HepG2 (cell line): Measurements from ENCODE around the gene SURF1. TPM values are rescaled to one million over a fixed set of nuclear protein-coding genes. Genes with fewer than 3 reads are reported as not detected.

Source experiments
- ATAC-seq: fragments of 200-7000 bp; cut with Tn5 transposase; 3 replicates; pipeline ENCODE4 v1.9.1; 2020; ENCODE audit warnings: mild to moderate bottlenecking, moderate library complexity
- BruUV-seq: library from RNA; stranded (reverse); fragments of 400-500 nt; replicated peaks from 2 replicates; lab custom pipeline; 2021; lab: Mats Ljungman, UMichigan
- CTCF ChIA-PET: fragments of 300-600 bp; formaldehyde crosslinking; extraction: SDS; loops from one replicate; lab custom pipeline; 2021; ENCODE audit warnings: low total read pairs, inconsistent platforms, low intra/inter-chr PET ratio; lab: Yijun Ruan, JAX
- POLR2A ChIA-PET: fragments of 350-600 bp; sonication (Branson Sonifier 250); formaldehyde crosslinking; loops from one replicate; lab custom pipeline; 2020; ENCODE audit warnings: antibody characterized with exemption, inconsistent platforms; lab: Yijun Ruan, JAX
- DNase-seq: peaks from one replicate; pipeline ENCODE4 v3.0.0-alpha.2; 2015; ENCODE audit warnings: low spot score
- FAIRE-seq: peaks from 3 replicates; lab custom pipeline; 2011; peaks lifted over from hg19 to GRCh38; lab: Jason Lieb, UNC
- H2AFZ ChIP-seq: one replicate; pipeline ENCODE4 v1.6.1; 2011; ENCODE audit warnings: low read length, inconsistent platforms
- H3K27ac ChIP-seq: fragments of 300-600 bp; 3 replicates; pipeline ENCODE4 v1.8.0; 2011; ENCODE audit warnings: mixed run types, mild to moderate bottlenecking, mixed read lengths, low read length, inconsistent platforms; ENCODE audit not compliant: insufficient read depth; ENCODE audit errors: extremely low read length
- H3K27me3 ChIP-seq, 2 experiments: fragments of 200-600 bp in 1 of 2; 2 replicates in 1 of 2; 3 replicates in 1 of 2; pipeline versions ENCODE4 v1.6.0 to v1.8.0; 2011; ENCODE audit warnings: low read length in 2 of 2, mild to moderate bottlenecking in 2 of 2, moderate library complexity in 2 of 2, inconsistent platforms in 1 of 2; ENCODE audit not compliant: insufficient read depth in 2 of 2, control insufficient read depth in 1 of 2
- H3K36me3 ChIP-seq, 2 experiments: fragments of 200-600 bp in 1 of 2; replicated peaks in 1 of 2; 2 replicates in 1 of 2; 3 replicates in 1 of 2; pipeline versions ENCODE4 v1.5.1 to v1.8.0; 2011; ENCODE audit warnings: low read length in 2 of 2, inconsistent platforms in 1 of 2; ENCODE audit not compliant: insufficient read depth in 2 of 2, control insufficient read depth in 1 of 2
- H3K4me1 ChIP-seq: 2 replicates; pipeline ENCODE4 v1.5.1; 2012; ENCODE audit warnings: low read length, inconsistent platforms; ENCODE audit not compliant: insufficient read depth
- H3K4me2 ChIP-seq: 2 replicates; pipeline ENCODE4 v1.6.0; 2011; ENCODE audit warnings: low read depth, low read length, inconsistent platforms
- H3K4me3 ChIP-seq, 3 experiments: fragments of 200-600 bp in 1 of 3; sonication (generic), shearing (Covaris generic) in 1 of 3; replicated peaks in 1 of 3; 2 replicates each; pipeline ENCODE4 v1.5.1; 2011 to 2016; ENCODE audit warnings: low read length in 3 of 3, inconsistent platforms in 2 of 3, low read depth in 2 of 3, mild to moderate bottlenecking in 2 of 3, control low read depth in 1 of 3, mixed read lengths in 1 of 3; ENCODE audit not compliant: insufficient read depth in 1 of 3
- H3K79me2 ChIP-seq: one replicate; pipeline ENCODE4 v1.6.1; 2011; ENCODE audit warnings: low read length, inconsistent platforms; ENCODE audit not compliant: insufficient read depth
- H3K9ac ChIP-seq: 2 replicates; pipeline ENCODE4 v1.6.0; 2011; ENCODE audit warnings: mild to moderate bottlenecking, low read depth, low read length, inconsistent platforms; ENCODE audit not compliant: insufficient read depth
- H3K9me3 ChIP-seq: 2 replicates; pipeline ENCODE4 v1.5.1; 2012; ENCODE audit warnings: mild to moderate bottlenecking, low read length
- H4K20me1 ChIP-seq: 2 replicates; pipeline ENCODE4 v1.6.0; 2011; ENCODE audit warnings: inconsistent platforms, mild to moderate bottlenecking, low read length, moderate library complexity; ENCODE audit not compliant: insufficient read depth
- BRD4 ChIP-seq: sonication (generic); formaldehyde crosslinking; IDR thresholded peaks from 2 replicates; pipeline ENCODE4 v1.4.0; 2020; ENCODE audit warnings: missing genetic modification reagents
- HHEX ChIP-seq: IDR thresholded peaks from 2 replicates; pipeline ENCODE4 v1.6.1; 2016; ENCODE audit warnings: control low read depth
- JDP2 ChIP-seq: sonication (generic); formaldehyde crosslinking; IDR thresholded peaks from 2 replicates; pipeline ENCODE4 v1.8.1; 2022; ENCODE audit warnings: missing genetic modification reagents, borderline replicate concordance
- KDM3A ChIP-seq: IDR thresholded peaks from 2 replicates; pipeline ENCODE4 v1.6.1; 2018; ENCODE audit warnings: low read depth, missing compliant biosample characterization
- NFAT5 ChIP-seq: sonication (generic); formaldehyde crosslinking; IDR thresholded peaks from 2 replicates; pipeline ENCODE4 v1.4.0; 2020; ENCODE audit warnings: missing genetic modification reagents
- STAG1 ChIP-seq: sonication (generic); formaldehyde crosslinking; IDR thresholded peaks from 2 replicates; pipeline ENCODE4 v1.4.0; 2020; ENCODE audit warnings: missing genetic modification reagents
- TFDP2 ChIP-seq: sonication (generic); formaldehyde crosslinking; IDR thresholded peaks from 2 replicates; pipeline ENCODE4 v1.4.0; 2020; ENCODE audit warnings: missing genetic modification reagents
- ZNF326 ChIP-seq: sonication (generic); formaldehyde crosslinking; IDR thresholded peaks from 2 replicates; pipeline ENCODE4 v1.4.0; 2020; ENCODE audit warnings: missing genetic modification reagents, borderline replicate concordance
- ZNF432 ChIP-seq: sonication (generic); formaldehyde crosslinking; IDR thresholded peaks from 2 replicates; pipeline ENCODE4 v1.5.0; 2020; ENCODE audit warnings: missing genetic modification reagents, mild to moderate bottlenecking, borderline replicate concordance
- ZNF782 ChIP-seq: sonication (generic); formaldehyde crosslinking; IDR thresholded peaks from 2 replicates; pipeline ENCODE4 v1.4.0; 2020; ENCODE audit warnings: missing genetic modification reagents, mild to moderate bottlenecking, borderline replicate concordance
- ZSCAN22 ChIP-seq: sonication (generic); formaldehyde crosslinking; IDR thresholded peaks from 2 replicates; pipeline ENCODE4 v1.4.0; 2020; ENCODE audit warnings: mild to moderate bottlenecking, missing genetic modification reagents
- WGBS: methylation state at CpG from one replicate; pipeline ENCODE4 v1.1.6; 2017; ENCODE audit warnings: low lambda C conversion rate; 5-methylcytosine and 5-hydroxymethylcytosine counted together
- in situ Hi-C: cut with HindIII; loops from 2 replicates; pipeline ENCODE4 v1.10.0; 2017; ENCODE audit warnings: low pct_unique_long_range_greater_than_20kb; ENCODE audit not compliant: extremely low pct_ligation_motif_present
- intact Hi-C: fragments of 100-400 bp; cut with micrococcal nuclease; formaldehyde crosslinking; loops from one replicate; pipeline ENCODE4 v1.10.0; 2022; ENCODE audit not compliant: unreplicated experiment
- polyA plus RNA-seq, 8 experiments: library from polyadenylated mRNA; depleted of rRNA in 3 of 8; stranded (reverse) in 7 of 8; unstranded in 1 of 8; fragments of >200 nt; fragmentation: Illumina TruSeq in 4 of 8; extraction: Trizol in 4 of 8; gene quantifications; 2 replicates each; pipeline versions ENCODE4 v1.2.1 to v1.2.3, GENCODE V29; 2011 to 2016; ENCODE audit warnings: low read depth in 4 of 8, missing spikeins in 1 of 8, mixed read lengths in 1 of 8; ENCODE audit not compliant: insufficient read depth in 1 of 8
- total RNA-seq, 5 experiments: library from RNA; depleted of rRNA; stranded (reverse); fragments of >200 nt; fragmentation: Illumina TruSeq; extraction: Trizol; gene quantifications; 2 replicates each; pipeline ENCODE4 v1.2.3, GENCODE V29; 2016; ENCODE audit warnings: low read depth in 1 of 5

The SURF1 gene
- total and polyA plus RNA-seq, 2 of the 13 experiments (the other 11 are each of a cell fraction or from before 2014, with no cell fraction given) = 17.8 to 40.7 TPM

- Histone ChIP-seq H3K27me3 (no peaks in the 10 kb centered on the region), H2AFZ (no peak overlapping the region), H3K36me3 (no peaks in the 10 kb centered on the region), H3K27ac (no peak overlapping the region), H3K9ac (no peak overlapping the region), H3K4me1 (peaks cover 85% of the 10 kb centered on the region), H3K4me2 (no peak overlapping the region), H3K9me3 (no peaks in the 10 kb centered on the region), H3K4me3 (no peak overlapping the region), H3K79me2 (no peaks in the 10 kb centered on the region), H4K20me1 (no peaks in the 10 kb centered on the region)
- DNase-seq = no peak
- no TSS peak for BruUV-seq
- ChIA-PET POLR2A (no interaction called here), CTCF (no interaction called here)
- 86% methylated on average over 5 of the region's 12 CpGs for WGBS
- ATAC-seq = no peak
- intact Hi-C loops = no loop called here
- FAIRE-seq = no peak
- in situ Hi-C loops = no loop called here
- TF ChIP-seq KDM3A (CRISPR knock-in tag) (no peak), ZSCAN22 (CRISPR knock-in tag) (no peak), ZNF782 (CRISPR knock-in tag) (no peak), HHEX (CRISPR knock-in tag) (no peak), TFDP2 (CRISPR knock-in tag) (no peak), ZNF326 (CRISPR knock-in tag) (no peak), BRD4 (CRISPR knock-in tag) (no peak), STAG1 (no peak), JDP2 (CRISPR knock-in tag) (no peak), NFAT5 (CRISPR knock-in tag) (no peak), ZNF432 (no peak)
Measured at GRCh38 chr9:133389025-133389557, 32.8 kb upstream of the SURF1 start.
